OCI-LY7 (cell line): Measurements from ENCODE around the gene CASP5.
"Not testable (repeated sequence)": the region's sequence is repeated elsewhere in the genome, so short reads cannot be mapped to it uniquely, and the experiment has no call there.

Experiments used
- CTCF ChIP-seq: fragments of 200-600 bp; sonication (generic); conservative IDR thresholded peaks from 2 replicates; pipeline ENCODE4 v1.5.1; 2014; ENCODE audit warnings: mild to moderate bottlenecking, antibody characterized with exemption, low read length, moderate library complexity, mixed read lengths
- EZH2phosphoT487 ChIP-seq: fragments of 200-600 bp; sonication (generic); IDR thresholded peaks from 2 replicates; pipeline ENCODE4 v1.6.1; 2018; ENCODE audit warnings: low read depth, borderline replicate concordance, mild to moderate bottlenecking, mixed run types, antibody characterized with exemption, low read length, moderate library complexity, mixed read lengths

- not testable (repeated sequence) for TF ChIP-seq CTCF, EZH2phosphoT487
Measured at GRCh38 chr11:105069749-105070148, 46.8 kb upstream of the CASP5 start.
